Measurements from ENCODE around the gene NINL.
"Not testable (repeated sequence)": the region's sequence is repeated elsewhere in the genome, so short reads cannot be mapped to it uniquely, and the experiment has no call there.

Gene NINL

GRCh38 chr20:25529295-25529951 lies 55.9 kb downstream of the NINL start:
- DNase-seq = no peak

- no peak for DNase-seq
Observed at GRCh38 chr20:25527949-25528348, 57.4 kb downstream of the NINL start.

DNA sequence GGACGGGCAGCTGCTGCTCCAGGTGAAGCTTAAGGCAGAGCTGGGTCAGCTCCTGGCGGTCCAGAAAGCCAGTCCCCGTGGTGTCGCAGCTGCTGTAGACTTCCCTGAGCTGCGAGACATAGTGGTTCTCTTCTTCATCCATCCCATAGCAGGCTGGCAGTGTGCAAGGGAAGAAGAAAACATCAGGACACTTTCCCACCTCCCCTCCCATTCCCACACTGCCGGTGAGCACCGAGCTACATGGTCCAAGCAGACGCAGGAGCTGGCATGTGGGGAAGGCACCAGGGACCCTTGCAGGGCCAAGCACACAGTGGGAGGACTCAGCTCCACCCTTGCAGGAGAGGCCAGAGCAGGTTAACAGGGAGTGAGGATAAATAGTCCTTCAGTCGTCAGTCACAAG lies 58.9 kb downstream of the NINL start:
- DNase-seq = no peak

DNA sequence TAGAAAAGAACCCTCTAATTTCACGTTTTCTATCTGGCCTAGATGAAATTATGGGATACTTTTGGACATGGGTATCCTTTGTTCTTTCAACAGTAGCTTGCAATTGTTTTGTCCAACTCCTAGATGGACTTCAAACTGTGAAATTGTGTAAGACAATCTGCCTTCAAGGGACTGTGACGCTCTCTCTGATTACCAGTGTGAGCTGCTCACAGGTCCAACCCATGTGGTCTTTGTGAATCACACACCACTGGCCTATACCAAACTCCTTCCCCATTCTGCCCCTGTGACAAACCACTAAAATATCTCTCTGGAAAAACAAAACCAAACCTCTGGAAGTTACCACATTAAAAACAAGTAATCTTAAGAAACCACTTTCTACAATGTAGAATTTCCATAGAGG lies 59.5 kb downstream of the NINL start:
- DNase-seq = no peak

- DNase-seq = no peak
Observed at GRCh38 chr20:25525295-25525694, 60.0 kb downstream of the NINL start.

GRCh38 chr20:25521382-25521781 lies 63.9 kb downstream of the NINL start:
- no peak for DNase-seq

DNA sequence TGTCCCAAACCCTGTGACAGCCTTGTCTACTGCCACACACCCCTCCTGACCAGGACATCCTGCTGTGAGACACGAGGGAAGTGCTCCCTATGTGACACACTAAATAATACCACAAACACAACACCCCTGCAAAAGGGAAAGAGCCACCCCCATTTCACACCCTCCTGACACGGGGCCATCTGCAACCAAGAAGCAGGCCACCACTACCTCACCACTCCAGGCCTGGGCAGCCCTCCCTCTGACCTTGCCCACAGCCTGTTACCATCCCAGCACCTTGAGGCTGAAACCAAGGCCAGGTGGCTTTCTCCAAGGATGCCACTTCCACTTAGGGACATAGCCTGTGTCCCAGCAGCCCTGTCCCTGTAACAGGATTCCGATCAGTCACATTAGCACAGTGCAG lies 68.2 kb downstream of the NINL start:
- no peak for DNase-seq

DNA sequence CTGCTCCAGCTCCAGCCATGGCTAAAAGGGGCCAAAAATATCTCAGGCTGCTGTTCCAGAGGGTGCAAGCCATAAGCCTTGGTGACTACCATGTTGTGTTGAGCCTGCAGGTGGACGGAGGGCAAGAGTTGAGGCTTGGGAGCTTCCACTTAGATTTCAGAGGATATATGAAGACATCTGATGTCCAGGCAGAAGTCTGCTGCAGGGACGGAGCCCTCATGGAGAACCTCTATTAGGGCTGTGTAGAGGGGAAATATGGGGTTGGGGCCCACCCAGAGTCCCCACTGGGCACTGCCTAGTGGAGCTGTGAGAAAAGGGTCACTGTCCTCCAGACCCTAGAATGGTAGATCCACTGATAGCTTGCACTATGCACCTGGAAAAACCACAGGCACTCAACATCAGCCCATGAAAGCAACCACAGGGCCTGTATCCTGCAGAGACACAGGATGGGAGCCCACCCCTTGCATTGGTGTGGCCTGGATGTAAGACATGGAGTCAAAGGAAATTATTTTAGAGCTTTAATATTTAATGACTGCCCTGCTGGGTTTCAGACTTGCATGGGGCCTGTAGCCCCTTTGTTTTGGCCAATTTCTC lies 70.5 kb downstream of the NINL start:
- DNase-seq = no peak

GRCh38 chr20:25514195-25514594 lies 71.1 kb downstream of the NINL start:
- no peak for DNase-seq

- DNase-seq = no peak
Observed at GRCh38 chr20:25512709-25513108, 72.6 kb downstream of the NINL start.

GRCh38 chr20:25511183-25511582 lies 74.1 kb downstream of the NINL start:
- DNase-seq = no peak

- DNase-seq = no peak
Observed at GRCh38 chr20:25510721-25511120, 74.6 kb downstream of the NINL start.

DNA sequence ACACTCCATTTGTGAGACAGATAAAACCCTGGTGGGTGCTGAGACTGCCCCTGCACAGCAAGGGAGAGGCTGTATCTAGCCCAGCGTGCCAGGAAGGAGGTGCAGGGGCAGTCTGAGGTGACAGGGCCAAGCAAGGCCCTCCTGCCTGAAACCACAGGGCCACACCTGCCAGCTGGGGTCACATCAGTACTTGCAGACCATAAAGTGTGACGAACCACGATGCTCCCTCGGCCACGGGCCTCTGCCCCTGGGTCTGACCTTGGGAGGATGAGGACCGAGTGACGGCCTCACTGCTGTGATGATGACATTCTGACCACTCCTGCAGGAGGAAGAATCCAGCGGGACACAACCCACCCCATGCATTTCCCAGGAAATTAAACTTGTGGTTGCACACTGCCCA lies 75.1 kb downstream of the NINL start:
- no peak for DNase-seq

GRCh38 chr20:25509084-25509483 lies 76.2 kb downstream of the NINL start:
- DNase-seq = no peak

GRCh38 chr20:25508083-25508770 lies 77.1 kb downstream of the NINL start:
- DNase-seq = no peak

DNA sequence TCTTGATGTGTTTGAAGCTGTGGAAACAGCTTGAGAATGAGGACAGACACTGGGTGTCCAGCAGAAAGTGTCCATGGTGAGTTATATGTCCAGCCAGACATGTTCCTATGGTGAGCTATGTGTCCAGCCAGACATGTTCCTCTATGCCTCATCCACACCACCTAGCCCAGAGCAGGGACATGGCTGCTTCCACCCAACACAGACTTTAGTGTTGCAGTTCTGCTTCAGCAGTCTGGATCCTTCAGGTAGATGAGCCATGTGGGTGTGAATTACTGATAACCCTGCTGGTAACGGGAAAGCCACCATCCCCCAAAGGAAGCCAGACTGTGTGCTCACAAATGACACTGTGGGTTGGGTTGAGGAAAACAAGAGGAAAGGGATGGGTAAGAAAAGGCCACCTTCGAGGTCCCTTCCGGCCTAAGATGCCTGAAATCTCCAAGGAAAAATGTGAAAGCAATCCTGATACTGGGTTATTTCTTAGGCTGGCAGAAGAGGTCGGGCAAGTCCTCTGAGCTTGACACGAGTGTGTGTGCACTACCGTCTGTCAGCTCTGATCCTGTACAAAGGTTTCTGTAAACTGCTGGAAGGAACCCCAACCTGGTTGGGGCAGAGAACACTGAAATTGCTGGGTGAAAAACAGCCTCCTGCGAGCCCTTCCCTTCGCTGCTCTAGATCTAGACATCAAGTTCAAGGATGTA lies 77.8 kb downstream of the NINL start:
- DNase-seq = no peak

GRCh38 chr20:25504366-25505135 lies 80.8 kb downstream of the NINL start:
- no peak for DNase-seq

DNA sequence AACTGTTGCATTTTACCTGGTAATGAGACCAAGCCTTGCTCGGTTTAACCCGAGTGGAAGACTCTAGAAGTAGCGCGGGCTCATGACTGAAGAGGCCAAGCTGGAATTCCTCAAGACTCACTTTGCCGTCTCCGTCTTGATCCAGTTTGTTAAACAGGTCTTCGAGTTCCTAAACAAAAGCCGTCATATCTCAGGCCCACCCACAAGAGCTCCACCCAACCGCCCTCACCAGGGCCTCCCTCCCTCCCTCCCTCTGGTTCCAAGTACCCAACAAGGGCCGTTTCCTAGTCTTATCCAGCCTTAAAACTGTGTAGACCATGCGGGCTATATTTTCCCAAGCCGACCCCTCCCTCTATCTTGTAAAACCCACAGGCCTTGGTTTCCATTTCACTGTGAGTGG lies 81.4 kb downstream of the NINL start:
- no peak for DNase-seq

GRCh38 chr20:25503051-25503639 lies 82.2 kb downstream of the NINL start:
- not testable (repeated sequence) for DNase-seq

DNA sequence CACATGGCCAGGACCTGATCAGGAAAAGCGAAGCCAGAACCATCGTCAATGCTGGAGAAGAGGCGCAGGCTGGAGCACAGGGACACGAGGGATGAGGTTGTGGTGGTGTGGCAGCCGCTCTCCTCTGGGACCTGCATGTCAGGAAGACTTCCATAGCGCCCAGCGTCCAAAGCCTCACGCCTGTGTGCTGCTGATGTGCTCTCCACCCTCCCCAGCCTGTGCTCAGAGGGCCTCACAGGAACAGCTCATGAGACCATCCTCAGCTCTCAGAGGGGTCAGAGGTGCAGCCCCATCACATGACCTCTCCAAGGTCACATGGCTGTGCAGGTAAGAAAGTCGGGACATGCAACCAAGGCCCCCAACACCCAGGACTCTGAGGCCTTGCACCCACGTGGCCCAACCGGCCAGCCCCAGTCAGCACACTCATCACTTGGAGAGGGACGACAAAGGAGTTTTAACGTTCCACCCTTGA lies 84.4 kb downstream of the NINL start:
- no peak for DNase-seq

GRCh38 chr20:25499855-25500434 lies 85.4 kb downstream of the NINL start:
- DNase-seq = no peak

DNA sequence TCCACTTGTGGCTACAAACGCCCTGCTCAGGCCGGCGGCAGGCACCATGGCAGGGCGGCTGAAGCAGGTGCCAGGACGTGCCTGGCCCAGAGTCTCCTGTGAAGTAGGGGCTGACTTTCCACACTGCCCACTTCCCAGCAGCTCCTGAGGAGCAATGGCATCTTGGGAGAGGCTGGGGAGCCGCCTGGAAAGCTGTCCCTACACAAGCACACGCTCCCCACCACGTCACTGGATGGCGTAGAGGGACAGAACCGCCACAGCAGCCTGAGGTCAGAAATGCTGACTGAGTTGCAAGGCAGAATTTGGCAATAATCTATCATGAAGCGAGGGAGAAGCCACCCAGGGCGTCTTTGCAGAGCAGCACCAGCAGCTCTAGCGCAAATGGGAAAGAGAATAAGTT lies 86.3 kb downstream of the NINL start:
- DNase-seq = no peak

Measured in activated gamma-delta T cell treated with Interleukin-2 at 50 U/mL for 16 hours (primary cell).